ENCODE measurements around the gene IRAK3.

GRCh38 chr12:66143868-66144267 lies 45.1 kb upstream of the IRAK3 start:
- TF ChIP-seq, protein P1, sequence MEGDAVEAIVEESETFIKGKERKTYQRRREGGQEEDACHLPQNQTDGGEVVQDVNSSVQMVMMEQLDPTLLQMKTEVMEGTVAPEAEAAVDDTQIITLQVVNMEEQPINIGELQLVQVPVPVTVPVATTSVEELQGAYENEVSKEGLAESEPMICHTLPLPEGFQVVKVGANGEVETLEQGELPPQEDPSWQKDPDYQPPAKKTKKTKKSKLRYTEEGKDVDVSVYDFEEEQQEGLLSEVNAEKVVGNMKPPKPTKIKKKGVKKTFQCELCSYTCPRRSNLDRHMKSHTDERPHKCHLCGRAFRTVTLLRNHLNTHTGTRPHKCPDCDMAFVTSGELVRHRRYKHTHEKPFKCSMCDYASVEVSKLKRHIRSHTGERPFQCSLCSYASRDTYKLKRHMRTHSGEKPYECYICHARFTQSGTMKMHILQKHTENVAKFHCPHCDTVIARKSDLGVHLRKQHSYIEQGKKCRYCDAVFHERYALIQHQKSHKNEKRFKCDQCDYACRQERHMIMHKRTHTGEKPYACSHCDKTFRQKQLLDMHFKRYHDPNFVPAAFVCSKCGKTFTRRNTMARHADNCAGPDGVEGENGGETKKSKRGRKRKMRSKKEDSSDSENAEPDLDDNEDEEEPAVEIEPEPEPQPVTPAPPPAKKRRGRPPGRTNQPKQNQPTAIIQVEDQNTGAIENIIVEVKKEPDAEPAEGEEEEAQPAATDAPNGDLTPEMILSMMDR (IDR thresholded peaks at IDR 0.05; ENCODE audit: insufficient read depth, low read length, poor library complexity, severe bottlenecking): no peak
- TF ChIP-seq EZH2phosphoT487 (conservative IDR thresholded peaks at IDR 0.05; ENCODE audit: low read length): no peak

Measured in SU-DHL-6 (cell line).